A549 treated with CORT108297 at 1 μM for 4 hours (cell line): ENCODE data around the gene PYCR2. TPM values are rescaled to one million over a fixed set of nuclear protein-coding genes. Genes with fewer than 3 reads are reported as not detected.

Experiments
- total RNA-seq: library from RNA; stranded (reverse); fragments of 200-300 nt; extraction: Qiagen RNA extraction; gene quantifications from 5 replicates; pipeline ENCODE4 v1.2.3, GENCODE V29; 2022

PYCR2 gene
- total RNA-seq = 49.2 to 65.6 TPM (median 63.2 TPM) in 5 replicates

DNA sequence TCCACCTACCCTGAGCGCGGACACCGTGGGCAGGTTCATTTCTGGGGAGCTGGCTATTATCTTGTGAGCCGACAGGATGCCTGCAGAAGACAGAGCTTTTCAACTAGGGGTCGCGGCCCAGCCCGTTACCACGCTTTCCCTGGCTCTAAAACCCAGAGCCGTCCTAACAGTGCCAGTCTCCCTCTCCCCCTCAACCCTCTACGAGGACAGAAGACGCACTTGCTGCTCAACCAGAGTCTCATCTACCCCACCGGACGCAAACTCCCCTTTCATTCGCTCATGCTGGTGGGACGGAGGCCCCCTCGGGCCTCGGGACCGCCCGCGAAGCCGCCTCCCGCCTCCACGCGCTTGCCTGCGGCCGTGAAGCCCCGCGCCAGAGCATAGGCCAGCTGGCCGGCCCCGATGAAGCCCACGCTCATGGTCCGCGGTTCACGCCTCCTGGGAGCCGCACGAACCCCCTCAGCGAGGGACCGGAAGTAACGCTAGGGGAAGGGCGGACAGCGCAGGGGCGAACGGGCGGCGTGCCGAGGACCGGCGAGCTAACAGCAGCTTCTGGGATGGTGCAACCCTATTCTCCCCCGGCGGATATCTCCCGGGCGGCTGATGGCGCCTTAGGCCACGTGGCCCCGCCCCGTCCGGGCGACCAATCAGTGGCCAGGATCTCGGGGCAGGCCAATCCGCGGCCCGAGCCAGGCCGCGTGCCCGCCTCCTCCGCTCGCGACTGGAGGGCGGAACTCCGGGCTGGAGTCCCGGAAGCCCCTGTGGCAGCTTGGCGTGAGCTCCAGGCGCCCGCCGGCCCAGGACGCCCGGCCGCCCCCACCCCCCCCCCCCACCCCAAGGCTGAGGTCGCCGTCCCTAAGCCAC is at the start of gene PYCR2:
Gene PYCR2, minus strand, starts transcription at position 559 of the 864 bp plus-strand sequence. Its CDS starts 140 bp downstream, at position 419.

DNA sequence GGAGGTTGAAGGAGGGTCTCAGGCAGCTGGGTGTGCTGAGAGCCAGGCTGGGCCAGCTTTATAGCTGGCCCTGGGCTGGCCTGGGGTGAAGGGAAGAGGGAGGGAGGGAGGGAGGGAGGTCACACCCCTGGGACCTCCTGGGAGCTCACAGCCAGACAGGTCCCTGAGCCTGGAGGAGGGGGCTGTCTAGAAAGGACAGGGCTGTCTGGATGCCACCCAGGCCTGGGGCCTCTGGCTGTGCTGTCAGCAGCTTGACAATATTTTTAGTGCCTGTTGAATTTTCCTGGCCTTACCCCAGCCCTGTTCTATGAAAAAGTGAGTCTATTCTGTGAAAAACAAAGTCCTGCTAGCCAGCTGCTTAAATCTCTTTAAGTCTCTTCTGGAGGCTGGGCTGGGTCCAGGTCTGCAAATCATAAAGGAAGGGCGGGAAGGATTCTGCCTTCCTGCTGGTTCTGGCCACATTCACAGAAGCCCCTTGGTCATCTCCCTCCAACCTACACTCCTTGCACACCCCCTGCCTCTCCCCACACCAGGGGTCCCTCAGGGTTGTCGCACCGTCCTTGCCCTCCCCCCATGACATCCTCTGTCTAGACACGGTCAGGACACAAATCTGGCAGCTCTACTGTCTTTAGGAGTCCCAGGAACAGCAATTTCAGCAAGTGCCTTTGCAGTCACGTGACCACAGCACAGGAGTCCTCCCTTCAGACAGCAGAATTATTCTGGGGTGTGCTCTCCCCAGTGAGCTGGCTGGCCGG is 17.3 kb upstream of the PYCR2 start, which contains the start of gene LEFTY2:
Gene LEFTY2, minus strand, starts transcription at position 34 of the 755 bp plus-strand sequence. CDS start 80 bp downstream, outside the sequence.

GRCh38 chr1:225888898-225889601 is 35.0 kb downstream of the PYCR2 start, which contains the start of gene LEFTY1:
Gene LEFTY1 (minus strand): TSS chr1:225889146. CDS start chr1:225889066, 80 bp downstream.

DNA sequence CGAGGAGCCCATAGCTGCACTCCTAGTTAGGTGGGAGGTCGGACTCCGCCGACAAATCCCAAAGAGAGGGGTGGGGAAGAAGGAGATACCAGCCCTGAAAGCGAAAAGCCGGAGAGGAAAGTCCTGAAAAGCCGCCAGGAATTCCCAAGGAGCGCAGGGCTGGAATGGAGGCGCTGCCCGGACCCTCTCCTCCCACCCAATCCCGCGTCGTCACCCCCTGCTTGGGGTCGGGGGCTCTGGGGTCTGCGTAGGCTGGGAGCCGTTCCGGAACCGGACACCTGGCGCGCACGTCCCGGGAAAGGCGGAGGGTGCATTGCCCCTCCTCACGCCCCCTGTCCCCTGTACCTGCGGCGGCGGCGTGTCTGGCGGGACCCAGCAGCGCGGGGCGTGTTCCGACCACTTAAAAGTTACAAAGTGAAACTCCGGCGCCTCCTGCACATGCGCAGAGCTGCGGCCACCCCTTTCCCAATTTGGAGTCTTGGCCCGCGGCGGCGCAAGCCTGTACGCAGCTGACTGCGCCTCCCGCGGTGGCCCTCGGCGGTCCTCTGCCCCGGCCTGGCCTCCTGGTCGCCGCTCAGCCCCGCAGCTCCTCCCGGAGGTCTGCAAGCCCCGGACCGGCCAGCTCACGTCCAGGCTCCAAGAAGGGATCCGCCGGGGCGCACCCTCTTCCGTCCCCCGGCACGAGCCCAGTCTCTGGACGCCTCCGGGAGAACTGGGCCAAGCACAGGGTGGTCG is 41.9 kb downstream of the PYCR2 start, which contains the start of gene TMEM63A:
Gene TMEM63A, minus strand, starts transcription at position 422 of the 735 bp plus-strand sequence. CDS start 4,800 bp downstream, outside the sequence.

Other genes starting within 250 kb of the PYCR2 start
- gene SRP9, start 146.4 kb downstream of the PYCR2 start, total RNA-seq = 243 to 352 TPM (median 251 TPM) in 5 replicates
- gene EPHX1, start 114.1 kb downstream of the PYCR2 start, total RNA-seq = 208 to 247 TPM (median 225 TPM) in 5 replicates
- gene TMEM63A, start 41.9 kb downstream of the PYCR2 start, total RNA-seq = 5.1 to 8.0 TPM (median 7.1 TPM) in 5 replicates
- 0.15 to 0.54 TPM (median 0.46 TPM) in 5 replicates for gene LEFTY1, start 35.1 kb downstream of the PYCR2 start, total RNA-seq
- 0.04 to 0.26 TPM (median 0.13 TPM) in 3 of 5 replicates, not detected in the others for gene LEFTY2, start 17.0 kb upstream of the PYCR2 start, total RNA-seq
- gene SDE2, start 75.1 kb upstream of the PYCR2 start, total RNA-seq = 5.9 to 9.3 TPM (median 7.2 TPM) in 5 replicates
- gene H3-3A, start 138.5 kb upstream of the PYCR2 start, total RNA-seq = 417 to 460 TPM (median 430 TPM) in 5 replicates